MM.1S (cell line): ENCODE measurements around the gene ADAMTSL1.

Experiments used
- DNase-seq: peaks from one replicate; pipeline ENCODE4 v3.0.0-alpha.2; 2015
- H2AFZ ChIP-seq: fragments of 300-600 bp; sonication (generic); 2 replicates; pipeline ENCODE4 v1.6.0; 2016; ENCODE audit warnings: antibody characterized with exemption, low read length
- H3F3A ChIP-seq: fragments of 300-600 bp; sonication (generic); 2 replicates; pipeline ENCODE4 v1.6.1; 2016; ENCODE audit warnings: mild to moderate bottlenecking, antibody characterized with exemption, low read length, moderate library complexity, mixed read lengths; ENCODE audit not compliant: insufficient read depth
- H3K27ac ChIP-seq: fragments of 300-600 bp; sonication (generic); 2 replicates; pipeline ENCODE4 v1.5.1; 2016; ENCODE audit warnings: mild to moderate bottlenecking, low read length
- H3K27me3 ChIP-seq: fragments of 300-600 bp; sonication (generic); replicated peaks from 2 replicates; pipeline ENCODE4 v1.6.0; 2016; ENCODE audit warnings: low read length; ENCODE audit not compliant: insufficient read depth
- H3K36me3 ChIP-seq: fragments of 300-600 bp; sonication (generic); replicated peaks from 2 replicates; pipeline ENCODE4 v1.6.1; 2016; ENCODE audit warnings: mild to moderate bottlenecking, low read length, mixed read lengths; ENCODE audit not compliant: insufficient read depth
- H3K4me1 ChIP-seq: fragments of 300-600 bp; sonication (generic); 2 replicates; pipeline ENCODE4 v1.6.1; 2016; ENCODE audit warnings: low read length, mixed read lengths
- H3K4me2 ChIP-seq: fragments of 300-600 bp; sonication (generic); 2 replicates; pipeline ENCODE4 v1.6.0; 2016; ENCODE audit warnings: low read depth, low read length
- H3K4me3 ChIP-seq: fragments of 300-600 bp; sonication (generic); 2 replicates; pipeline ENCODE4 v1.5.1; 2016; ENCODE audit warnings: low read length, mixed read lengths
- H3K79me2 ChIP-seq: fragments of 300-600 bp; sonication (generic); 2 replicates; pipeline ENCODE4 v1.6.1; 2016; ENCODE audit warnings: mixed run types, low read length, mixed read lengths
- H3K9ac ChIP-seq: fragments of 300-600 bp; sonication (generic); 2 replicates; pipeline ENCODE4 v1.6.1; 2016; ENCODE audit warnings: low read length, mixed read lengths
- H3K9me2 ChIP-seq: fragments of 300-600 bp; sonication (generic); replicated peaks from 2 replicates; pipeline ENCODE4 v1.6.1; 2016; ENCODE audit warnings: mild to moderate bottlenecking, low read length, mixed read lengths; ENCODE audit not compliant: insufficient read depth
- H3K9me3 ChIP-seq: fragments of 300-600 bp; sonication (generic); replicated peaks from 2 replicates; pipeline ENCODE4 v1.6.1; 2016; ENCODE audit warnings: mild to moderate bottlenecking, low read length, mixed read lengths; ENCODE audit not compliant: insufficient read depth
- H4K20me1 ChIP-seq: fragments of 300-600 bp; sonication (generic); 2 replicates; pipeline ENCODE4 v1.6.1; 2016; ENCODE audit warnings: mild to moderate bottlenecking, low read length, moderate library complexity, mixed read lengths; ENCODE audit not compliant: insufficient read depth
- EZH2 ChIP-seq: fragments of 300-600 bp; sonication (generic); optimal IDR thresholded peaks from 2 replicates; pipeline ENCODE3; 2017; ENCODE audit warnings: low read depth, mild to moderate bottlenecking, antibody characterized with exemption, low read length, mixed read lengths
- EZH2phosphoT487 ChIP-seq: fragments of 300-600 bp; sonication (generic); IDR thresholded peaks from 2 replicates; pipeline ENCODE4 v1.6.1; 2018; ENCODE audit warnings: antibody characterized with exemption, low read length
- TF ChIP-seq, protein P1 (sequence below): fragments of 300-600 bp; sonication (generic); IDR thresholded peaks from 2 replicates; pipeline ENCODE4 v1.5.1; 2016; ENCODE audit warnings: antibody characterized with exemption, low read length, mixed read lengths

Gene ADAMTSL1

DNA sequence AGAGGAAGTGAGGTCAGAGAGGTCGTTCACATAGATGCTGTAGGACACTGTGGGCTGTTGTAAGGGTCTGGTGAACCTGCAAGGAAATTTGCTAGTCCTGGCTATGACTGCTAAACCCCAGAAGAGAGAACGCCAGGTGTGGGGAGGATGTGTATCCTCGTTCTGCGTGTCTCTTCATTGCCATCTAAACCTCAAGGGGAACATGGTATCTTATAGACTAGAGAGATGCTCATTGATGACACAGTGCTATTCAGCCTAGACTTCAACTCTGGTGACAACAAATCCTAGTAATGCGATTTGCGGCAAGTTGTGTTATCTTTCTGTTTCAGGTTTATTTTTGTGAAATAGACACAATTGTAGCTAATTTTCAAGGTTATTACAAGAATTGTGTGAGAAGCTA lies 140.2 kb downstream of the ADAMTSL1 start:
- Histone ChIP-seq H4K20me1 (no peaks in the 10 kb centered on the region), H3K4me2 (no peak overlapping the region), H3K36me3 (no peaks in the 10 kb centered on the region), H3K4me1 (no peaks in the 10 kb centered on the region), H3K27me3 (no peaks in the 10 kb centered on the region), H2AFZ (no peak overlapping the region), H3K27ac (no peak overlapping the region), H3K9ac (no peak overlapping the region), H3F3A (no peaks in the 10 kb centered on the region), H3K9me2 (no peaks in the 10 kb centered on the region), H3K79me2 (no peaks in the 10 kb centered on the region), H3K9me3 (no peaks in the 10 kb centered on the region), H3K4me3 (no peak overlapping the region)
- DNase-seq = no peak
- TF ChIP-seq, protein P1, sequence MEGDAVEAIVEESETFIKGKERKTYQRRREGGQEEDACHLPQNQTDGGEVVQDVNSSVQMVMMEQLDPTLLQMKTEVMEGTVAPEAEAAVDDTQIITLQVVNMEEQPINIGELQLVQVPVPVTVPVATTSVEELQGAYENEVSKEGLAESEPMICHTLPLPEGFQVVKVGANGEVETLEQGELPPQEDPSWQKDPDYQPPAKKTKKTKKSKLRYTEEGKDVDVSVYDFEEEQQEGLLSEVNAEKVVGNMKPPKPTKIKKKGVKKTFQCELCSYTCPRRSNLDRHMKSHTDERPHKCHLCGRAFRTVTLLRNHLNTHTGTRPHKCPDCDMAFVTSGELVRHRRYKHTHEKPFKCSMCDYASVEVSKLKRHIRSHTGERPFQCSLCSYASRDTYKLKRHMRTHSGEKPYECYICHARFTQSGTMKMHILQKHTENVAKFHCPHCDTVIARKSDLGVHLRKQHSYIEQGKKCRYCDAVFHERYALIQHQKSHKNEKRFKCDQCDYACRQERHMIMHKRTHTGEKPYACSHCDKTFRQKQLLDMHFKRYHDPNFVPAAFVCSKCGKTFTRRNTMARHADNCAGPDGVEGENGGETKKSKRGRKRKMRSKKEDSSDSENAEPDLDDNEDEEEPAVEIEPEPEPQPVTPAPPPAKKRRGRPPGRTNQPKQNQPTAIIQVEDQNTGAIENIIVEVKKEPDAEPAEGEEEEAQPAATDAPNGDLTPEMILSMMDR = no peak
- TF ChIP-seq EZH2phosphoT487 (no peak), EZH2 (no peak)

DNA sequence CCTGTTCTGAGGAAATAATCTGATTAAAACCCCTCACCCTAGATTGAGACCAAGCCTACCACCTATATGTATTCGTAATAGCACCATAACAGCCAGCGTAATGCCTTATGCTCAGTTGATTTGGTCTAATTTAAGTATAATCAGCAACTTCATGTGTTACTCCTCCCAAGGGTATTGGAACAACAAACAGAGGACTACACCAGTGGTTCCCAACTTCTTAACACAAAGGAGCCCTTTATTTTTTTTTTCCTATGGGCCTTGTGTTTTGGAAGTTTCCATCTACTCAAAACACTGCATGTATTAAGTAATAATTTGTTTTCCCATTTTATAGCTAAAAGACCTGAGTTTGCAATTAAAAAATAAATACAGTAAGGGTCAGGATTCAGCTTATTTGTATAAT lies 140.7 kb downstream of the ADAMTSL1 start:
- Histone ChIP-seq H4K20me1 (no peaks in the 10 kb centered on the region), H2AFZ (no peak overlapping the region), H3K27me3 (no peaks in the 10 kb centered on the region), H3K4me1 (no peaks in the 10 kb centered on the region), H3K36me3 (no peaks in the 10 kb centered on the region), H3F3A (no peaks in the 10 kb centered on the region), H3K79me2 (no peaks in the 10 kb centered on the region), H3K4me2 (no peak overlapping the region), H3K9ac (no peak overlapping the region), H3K9me3 (no peaks in the 10 kb centered on the region), H3K9me2 (no peaks in the 10 kb centered on the region), H3K27ac (no peak overlapping the region), H3K4me3 (no peak overlapping the region)
- TF ChIP-seq, protein P1 = no peak
- TF ChIP-seq EZH2phosphoT487 (no peak), EZH2 (no peak)
- DNase-seq = no peak

DNA sequence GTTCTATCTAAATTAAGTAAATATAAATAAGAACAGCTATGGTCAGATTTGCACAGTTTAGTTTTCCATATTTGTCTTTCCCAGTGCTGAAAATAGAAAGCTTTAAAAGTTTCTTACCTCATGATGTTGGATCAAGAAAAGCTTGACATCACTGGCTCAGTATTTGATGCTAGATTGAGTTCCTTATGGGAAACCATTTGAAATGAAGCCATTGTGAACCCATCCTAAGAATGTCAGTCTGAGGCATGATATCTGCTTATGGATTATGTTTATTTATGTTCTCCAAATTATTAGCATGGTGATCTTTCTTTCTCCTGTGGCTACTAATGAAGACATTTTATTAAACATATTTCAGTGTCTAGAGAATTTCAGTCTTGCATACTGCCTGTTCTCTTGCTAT lies 143.0 kb downstream of the ADAMTSL1 start:
- Histone ChIP-seq H3K4me3 (no peak overlapping the region), H3K9me3 (no peaks in the 10 kb centered on the region), H3K9ac (no peak overlapping the region), H3F3A (no peaks in the 10 kb centered on the region), H3K36me3 (no peaks in the 10 kb centered on the region), H3K9me2 (no peaks in the 10 kb centered on the region), H3K4me2 (no peak overlapping the region), H2AFZ (no peak overlapping the region), H3K27ac (no peak overlapping the region), H3K4me1 (no peaks in the 10 kb centered on the region), H3K79me2 (no peaks in the 10 kb centered on the region), H3K27me3 (no peaks in the 10 kb centered on the region), H4K20me1 (no peaks in the 10 kb centered on the region)
- DNase-seq = no peak
- no peak for TF ChIP-seq EZH2phosphoT487
- no peak for TF ChIP-seq EZH2
- TF ChIP-seq, protein P1 = no peak

DNA sequence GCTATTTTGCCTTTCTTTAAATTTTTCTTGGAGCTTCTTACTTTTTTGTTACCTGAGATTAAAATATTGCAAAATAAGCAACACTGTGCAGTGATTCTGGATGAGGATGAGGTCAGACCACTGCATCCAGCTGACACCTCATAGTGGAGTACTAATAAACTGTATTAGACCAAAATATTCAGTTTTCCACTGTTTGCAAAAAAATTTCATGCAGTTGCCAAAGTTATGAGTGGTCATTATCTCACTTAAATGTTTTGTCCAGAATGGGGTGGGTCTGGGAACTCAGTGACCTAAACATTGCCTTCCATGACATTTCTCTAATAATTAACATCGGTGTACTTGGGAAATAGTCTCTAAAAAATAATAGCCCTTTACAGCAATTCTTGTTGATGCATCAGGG lies 143.8 kb downstream of the ADAMTSL1 start:
- Histone ChIP-seq H3K9me2 (no peaks in the 10 kb centered on the region), H4K20me1 (no peaks in the 10 kb centered on the region), H3K4me2 (no peak overlapping the region), H3K36me3 (no peaks in the 10 kb centered on the region), H3K9ac (no peak overlapping the region), H3K79me2 (no peaks in the 10 kb centered on the region), H3K4me1 (no peaks in the 10 kb centered on the region), H3K4me3 (no peak overlapping the region), H2AFZ (no peak overlapping the region), H3K27me3 (no peaks in the 10 kb centered on the region), H3F3A (no peaks in the 10 kb centered on the region), H3K27ac (no peak overlapping the region), H3K9me3 (no peaks in the 10 kb centered on the region)
- TF ChIP-seq EZH2 (no peak), EZH2phosphoT487 (no peak)
- TF ChIP-seq, protein P1 = no peak
- DNase-seq = no peak
